A549 treated with AZD9567 at 1 μM for 4 hours (cell line): Measurements from ENCODE around the gene PRRT4. TPM values are rescaled to one million over a fixed set of nuclear protein-coding genes. Genes with fewer than 3 reads are reported as not detected.

ENCODE experiments used
- total RNA-seq: library from RNA; stranded (reverse); fragments of 200-300 nt; extraction: Qiagen RNA extraction; gene quantifications from 5 replicates; pipeline ENCODE4 v1.2.3, GENCODE V29; 2022; ENCODE audit not compliant: insufficient read depth

The PRRT4 gene
- total RNA-seq = 0.29 to 0.51 TPM (median 0.36 TPM) in 4 of 5 replicates, not detected in the other

GRCh38 chr7:128361411-128362379 is at the start of gene PRRT4:
Gene PRRT4, minus strand, starts transcription at chr7:128361690.

GRCh38 chr7:128409596-128410450 is 48.3 kb upstream of the PRRT4 start, which contains the start of gene IMPDH1:
Gene IMPDH1, minus strand, starts transcription at chr7:128409982. Its CDS starts 81 bp downstream, at chr7:128409901.

GRCh38 chr7:128343554-128344430 is 17.7 kb downstream of the PRRT4 start, which contains the start of gene RBM28:
Gene RBM28, minus strand, starts transcription at chr7:128343908. Its CDS starts 115 bp downstream, at chr7:128343793.

Other genes with a start within 250 kb of the PRRT4 start
- gene LEP, start 120.4 kb downstream of the PRRT4 start, total RNA-seq = not detected in 5 replicates
- gene RBM28, start 17.8 kb downstream of the PRRT4 start, total RNA-seq = 53.2 to 70.3 TPM (median 59.0 TPM) in 5 replicates
- 110 to 128 TPM (median 123 TPM) in 5 replicates for gene IMPDH1, start 48.3 kb upstream of the PRRT4 start, total RNA-seq
- 9.8 to 25.3 TPM (median 22.4 TPM) in 5 replicates for gene HILPDA, start 94.2 kb upstream of the PRRT4 start, total RNA-seq
- gene METTL2B, start 115.1 kb upstream of the PRRT4 start, total RNA-seq = 15.0 to 27.2 TPM (median 25.7 TPM) in 5 replicates